Measurements from ENCODE around the gene SLBP. TPM values are rescaled to one million over a fixed set of nuclear protein-coding genes. Genes with fewer than 3 reads are reported as not detected.
A peak's percentile ranks its signal among the peaks of the same experiment; 100 is the strongest.

The SLBP gene
- total RNA-seq, 1 experiment from 2014 or later: 43.5 TPM

DNA sequence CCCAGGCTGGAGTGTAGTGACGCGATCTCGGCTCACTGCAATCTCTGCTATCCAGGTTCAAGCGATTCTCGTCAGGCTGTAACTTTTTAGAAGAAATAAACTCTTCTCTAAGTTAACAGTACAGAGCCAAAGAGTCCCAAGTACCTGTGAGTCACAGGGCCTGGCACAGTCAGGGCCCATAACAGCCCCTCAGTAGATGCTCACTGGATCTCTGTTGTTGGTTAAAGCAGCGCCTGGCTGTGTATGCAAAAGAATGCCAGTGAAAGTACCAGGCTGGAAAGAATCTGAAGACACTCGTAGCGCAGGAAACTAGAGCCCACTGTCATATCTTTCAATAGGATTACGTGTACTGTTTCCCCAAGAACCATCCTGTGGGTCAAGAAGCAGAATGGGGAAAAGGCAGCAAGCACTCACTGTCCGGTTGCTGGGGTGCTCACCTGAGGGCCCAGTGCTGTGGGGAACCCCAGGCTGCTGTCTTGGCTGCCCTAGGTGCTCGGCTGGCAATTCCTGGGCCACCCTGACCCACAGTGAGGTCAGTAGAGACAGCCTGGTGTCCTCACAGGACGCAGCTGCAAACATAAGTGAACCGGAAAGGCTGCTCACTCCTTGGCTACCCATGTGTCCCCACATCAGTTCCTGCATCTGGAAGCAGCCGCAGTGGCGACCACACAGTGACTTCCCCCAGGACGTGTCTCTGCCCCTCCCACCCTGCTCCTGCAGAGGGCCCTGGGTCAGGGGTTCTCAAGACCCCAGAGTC, 3.1 kb upstream of the SLBP start:
- H3K9me3 Mint-ChIP-seq (ENCODE audit: unreplicated experiment): no peaks in the 10 kb centered on the region
- POLR2A ChIA-PET: interaction anchor here (1.0 kb wide), 1 partner anchor 156 kb away, joined by 3 read pairs; the partner anchor contains the start of gene NSD2
- DNase-seq (ENCODE audit: unreplicated experiment): no peak
- peaks cover 13% of the 10 kb centered on the region for H3K36me3 Mint-ChIP-seq (ENCODE audit: insufficient read depth, unreplicated experiment)
- TF ChIP-seq, protein P1, sequence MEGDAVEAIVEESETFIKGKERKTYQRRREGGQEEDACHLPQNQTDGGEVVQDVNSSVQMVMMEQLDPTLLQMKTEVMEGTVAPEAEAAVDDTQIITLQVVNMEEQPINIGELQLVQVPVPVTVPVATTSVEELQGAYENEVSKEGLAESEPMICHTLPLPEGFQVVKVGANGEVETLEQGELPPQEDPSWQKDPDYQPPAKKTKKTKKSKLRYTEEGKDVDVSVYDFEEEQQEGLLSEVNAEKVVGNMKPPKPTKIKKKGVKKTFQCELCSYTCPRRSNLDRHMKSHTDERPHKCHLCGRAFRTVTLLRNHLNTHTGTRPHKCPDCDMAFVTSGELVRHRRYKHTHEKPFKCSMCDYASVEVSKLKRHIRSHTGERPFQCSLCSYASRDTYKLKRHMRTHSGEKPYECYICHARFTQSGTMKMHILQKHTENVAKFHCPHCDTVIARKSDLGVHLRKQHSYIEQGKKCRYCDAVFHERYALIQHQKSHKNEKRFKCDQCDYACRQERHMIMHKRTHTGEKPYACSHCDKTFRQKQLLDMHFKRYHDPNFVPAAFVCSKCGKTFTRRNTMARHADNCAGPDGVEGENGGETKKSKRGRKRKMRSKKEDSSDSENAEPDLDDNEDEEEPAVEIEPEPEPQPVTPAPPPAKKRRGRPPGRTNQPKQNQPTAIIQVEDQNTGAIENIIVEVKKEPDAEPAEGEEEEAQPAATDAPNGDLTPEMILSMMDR (IDR thresholded peaks at IDR 0.05; ENCODE audit: unreplicated experiment): no peak
- CTCF ChIA-PET: interaction anchor here (0.6 kb wide), 1 partner anchor 11 kb away, joined by 3 read pairs; no protein-coding TSS in a partner anchor
- no peak overlapping the region for H3K4me3 Mint-ChIP-seq (ENCODE audit: unreplicated experiment)
- intact Hi-C loops (cut with micrococcal nuclease): no loop called here
- BruUV-seq (replicated peaks): no TSS peak
- H3K4me1 Mint-ChIP-seq (ENCODE audit: insufficient read depth, unreplicated experiment): peaks cover 3% of the 10 kb centered on the region
- H3K27ac Mint-ChIP-seq (ENCODE audit: low read depth, unreplicated experiment): no peak overlapping the region
- no peaks in the 10 kb centered on the region for H3K27me3 Mint-ChIP-seq (ENCODE audit: insufficient read depth, unreplicated experiment)

GRCh38 chr4:1714303-1715001, 2.3 kb upstream of the SLBP start:
- intact Hi-C loops (cut with micrococcal nuclease): no loop called here
- POLR2A ChIA-PET: interaction anchor here (1.0 to 3.9 kb wide), 2 partner anchors 22 to 156 kb away, joined by 3 to 32 read pairs; partner anchors contain the start of gene NSD2
- BruUV-seq (replicated peaks): no TSS peak
- no peaks in the 10 kb centered on the region for H3K27me3 Mint-ChIP-seq (ENCODE audit: insufficient read depth, unreplicated experiment)
- CTCF ChIA-PET: interaction anchor here (0.6 to 1.1 kb wide), 4 partner anchors 12 to 135 kb away, joined by 3 to 5 read pairs (median 4); no protein-coding TSS in a partner anchor
- no peaks in the 10 kb centered on the region for H3K9me3 Mint-ChIP-seq (ENCODE audit: unreplicated experiment)
- H3K27ac Mint-ChIP-seq (ENCODE audit: low read depth, unreplicated experiment): no peak overlapping the region
- TF ChIP-seq, protein P1 (IDR thresholded peaks at IDR 0.05; ENCODE audit: unreplicated experiment): no peak
- peak overlapping the region; percentile 86 for H3K4me3 Mint-ChIP-seq (ENCODE audit: unreplicated experiment)
- no peak for DNase-seq (ENCODE audit: unreplicated experiment)
- peaks cover 20% of the 10 kb centered on the region for H3K36me3 Mint-ChIP-seq (ENCODE audit: insufficient read depth, unreplicated experiment)
- H3K4me1 Mint-ChIP-seq (ENCODE audit: insufficient read depth, unreplicated experiment): peaks cover 7% of the 10 kb centered on the region

DNA sequence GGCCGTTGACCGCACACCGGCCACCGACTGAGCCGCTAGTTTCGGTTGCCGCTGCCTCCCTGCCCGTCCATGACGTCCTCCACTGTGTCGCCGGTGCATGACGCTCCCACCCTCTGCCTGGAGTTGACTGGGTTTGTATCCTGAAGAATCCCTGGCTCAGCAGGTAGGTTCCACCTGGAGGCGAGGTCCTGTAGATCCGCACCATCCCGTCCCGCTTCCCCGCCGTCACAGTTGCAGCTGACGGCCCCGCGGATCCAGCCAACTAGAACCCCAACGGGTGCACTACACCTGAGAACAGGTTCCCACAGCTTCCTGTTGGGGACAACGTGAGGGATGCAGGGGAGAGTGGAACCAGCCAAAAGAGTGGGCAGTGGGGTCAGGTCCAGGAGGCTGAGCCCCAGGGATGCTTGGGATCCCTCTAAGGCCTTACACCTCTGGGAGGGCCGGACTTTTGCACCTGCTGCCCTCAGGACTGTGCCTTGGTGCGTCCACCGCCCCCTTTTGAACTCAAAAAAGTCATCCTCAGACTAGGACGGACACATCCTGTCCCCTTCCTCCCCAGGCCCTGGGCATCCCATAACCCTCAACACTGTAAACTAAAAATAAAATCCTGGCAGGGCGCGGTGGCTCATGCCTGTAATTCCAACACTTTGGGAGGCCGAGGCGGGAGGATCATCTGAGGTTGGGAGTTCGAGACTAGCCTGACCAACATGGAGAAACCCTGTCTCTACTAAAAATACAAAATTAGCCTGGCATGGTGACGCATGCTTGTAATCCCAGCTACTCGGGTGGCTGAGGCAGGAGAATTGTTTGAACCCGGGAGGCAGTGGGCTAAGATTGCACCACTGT, 1.1 kb upstream of the SLBP start:
- Mint-ChIP-seq H3K27me3 (ENCODE audit: insufficient read depth, unreplicated experiment) (no peaks in the 10 kb centered on the region), H3K27ac (ENCODE audit: low read depth, unreplicated experiment) (peak overlapping the region; percentile 96), H3K4me1 (ENCODE audit: insufficient read depth, unreplicated experiment) (peaks cover 7% of the 10 kb centered on the region), H3K4me3 (ENCODE audit: unreplicated experiment) (peak overlapping the region; percentile 86), H3K36me3 (ENCODE audit: insufficient read depth, unreplicated experiment) (peaks cover 27% of the 10 kb centered on the region), H3K9me3 (ENCODE audit: unreplicated experiment) (no peaks in the 10 kb centered on the region)
- POLR2A ChIA-PET: interaction anchor here (0.7 to 3.9 kb wide), 10 partner anchors 9 to 460 kb away, joined by 3 to 63 read pairs (median 8); partner anchors contain the start of genes TACC3 and TMEM129
- TF ChIP-seq, protein P1 (IDR thresholded peaks at IDR 0.05; ENCODE audit: unreplicated experiment): no peak
- CTCF ChIA-PET: interaction anchor here (1.0 to 1.6 kb wide), 4 partner anchors 10 to 20 kb away, joined by 4 to 6 read pairs (median 4); no protein-coding TSS in a partner anchor
- BruUV-seq (replicated peaks): TSS peak; percentile 60
- intact Hi-C loops (cut with micrococcal nuclease): loop anchor here (2.0 kb wide), 1 partner anchor 14 kb away; no protein-coding TSS in a partner anchor
- DNase-seq (ENCODE audit: unreplicated experiment): no peak

All from MCF 10A (cell line).